OCI-LY7 (cell line): ENCODE results near the gene C10orf71.

Source experiments
- CTCF ChIP-seq: fragments of 200-600 bp; sonication (generic); conservative IDR thresholded peaks from 2 replicates; pipeline ENCODE4 v1.5.1; 2014; ENCODE audit warnings: mild to moderate bottlenecking, antibody characterized with exemption, low read length, moderate library complexity, mixed read lengths
- EZH2phosphoT487 ChIP-seq: fragments of 200-600 bp; sonication (generic); IDR thresholded peaks from 2 replicates; pipeline ENCODE4 v1.6.1; 2018; ENCODE audit warnings: low read depth, borderline replicate concordance, mild to moderate bottlenecking, mixed run types, antibody characterized with exemption, low read length, moderate library complexity, mixed read lengths

- TF ChIP-seq CTCF = no peak
- TF ChIP-seq EZH2phosphoT487 = no peak
Measured at GRCh38 chr10:49255883-49256282, 43.1 kb upstream of the C10orf71 start.
